Heart left ventricle (tissue), 13 donors: Measurements from ENCODE around the gene FBXO48.

Experiments
- POLR2A ChIP-seq, 2 donors: fragments of 450-650 bp; IDR thresholded peaks; one replicate each; pipeline ENCODE4 v1.6.1; 2017; ENCODE audit warnings: antibody characterized with exemption in 2 of 2, mild to moderate bottlenecking in 2 of 2, moderate library complexity in 2 of 2
- TF ChIP-seq, protein P1 (sequence below), 12 donors: fragments of 200-600 bp; sonication (generic) in 4 of 12; IDR thresholded peaks; one replicate each; pipeline versions ENCODE4 v1.5.0 to v1.8.0; 2018 to 2022; ENCODE audit warnings: antibody characterized with exemption in 12 of 12, mild to moderate bottlenecking in 5 of 12
- donor health status: ischemic (EF 13 %, LVEDD 7.1; RV severe dilation, severe dysfunction).
- donor health status: DM: no; HTN: yes; CAD: no.
- donor health status: DM: no; HTN: no; CAD: no.
- donor health status: ischemic (EF 25% LVEDD 6.9; RV normal size, moderate dysfunction).
- donor health status: ischemic (EF 25% LVEDD 5.7; RV mildly dilated, moderate dysfunction).
- donor health status: ischemic (EF 35%, LVEDD 5.7; RV mildly dilated, moderate dysfunction).
- donor health status: nonischemic (EF 11% LVEDD 7.7; RV severe dilation, severe dysfunction).
- donor health status: DM: yes; HTN: yes; CAD: no.
- donor health status: PGD.
- donor health status: ischemic (EF 29% LVEDD 5.4; RV normal size, mild dysfunction).
- donor health status: nonischemic (EF 23%, LVEDD 6.1; RV moderate dilation, normal function).

DNA sequence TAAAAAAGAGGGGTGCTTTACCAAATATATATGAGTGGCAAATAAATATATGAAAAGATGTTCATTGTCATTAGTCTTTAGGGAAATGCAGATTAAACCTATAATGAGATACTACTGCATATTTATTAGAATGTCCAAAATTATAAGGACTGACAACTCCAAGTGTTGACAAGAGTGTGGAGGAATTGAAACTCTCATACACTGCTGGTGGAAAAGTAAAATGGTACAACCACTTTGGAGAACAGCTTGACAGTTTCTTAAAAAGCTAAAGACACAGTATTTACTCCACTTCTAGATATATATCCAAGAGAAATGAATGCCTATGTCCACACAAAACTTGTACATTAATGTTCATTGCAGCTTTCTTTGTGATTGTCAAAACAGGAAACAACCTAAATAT, 51.6 kb downstream of the FBXO48 start:
- TF ChIP-seq, protein P1, sequence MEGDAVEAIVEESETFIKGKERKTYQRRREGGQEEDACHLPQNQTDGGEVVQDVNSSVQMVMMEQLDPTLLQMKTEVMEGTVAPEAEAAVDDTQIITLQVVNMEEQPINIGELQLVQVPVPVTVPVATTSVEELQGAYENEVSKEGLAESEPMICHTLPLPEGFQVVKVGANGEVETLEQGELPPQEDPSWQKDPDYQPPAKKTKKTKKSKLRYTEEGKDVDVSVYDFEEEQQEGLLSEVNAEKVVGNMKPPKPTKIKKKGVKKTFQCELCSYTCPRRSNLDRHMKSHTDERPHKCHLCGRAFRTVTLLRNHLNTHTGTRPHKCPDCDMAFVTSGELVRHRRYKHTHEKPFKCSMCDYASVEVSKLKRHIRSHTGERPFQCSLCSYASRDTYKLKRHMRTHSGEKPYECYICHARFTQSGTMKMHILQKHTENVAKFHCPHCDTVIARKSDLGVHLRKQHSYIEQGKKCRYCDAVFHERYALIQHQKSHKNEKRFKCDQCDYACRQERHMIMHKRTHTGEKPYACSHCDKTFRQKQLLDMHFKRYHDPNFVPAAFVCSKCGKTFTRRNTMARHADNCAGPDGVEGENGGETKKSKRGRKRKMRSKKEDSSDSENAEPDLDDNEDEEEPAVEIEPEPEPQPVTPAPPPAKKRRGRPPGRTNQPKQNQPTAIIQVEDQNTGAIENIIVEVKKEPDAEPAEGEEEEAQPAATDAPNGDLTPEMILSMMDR (IDR thresholded peaks at IDR 0.05): no peak
- no peak for TF ChIP-seq POLR2A (IDR thresholded peaks at IDR 0.05)
